OCI-LY3 (cell line): ENCODE data around the gene FAM169A.
A peak's percentile ranks its signal among the peaks of the same experiment; 100 is the strongest.

ENCODE experiments used
- H2AFZ ChIP-seq: fragments of 200-600, 300-600 bp; shearing (Covaris generic); 2 replicates; pipeline ENCODE4 v1.6.0; 2014; ENCODE audit warnings: antibody characterized with exemption, low read depth, low read length
- H3K27ac ChIP-seq: fragments of 200-600, 300-600 bp; sonication (generic); 2 replicates; pipeline ENCODE4 v1.5.1; 2014; ENCODE audit warnings: mild to moderate bottlenecking, low read length, moderate library complexity, mixed read lengths
- H3K27me3 ChIP-seq: fragments of 200-600, 300-600 bp; sonication (generic); 2 replicates; pipeline ENCODE4 v1.6.1; 2014; ENCODE audit warnings: low read depth, low read length, mixed read lengths
- H3K36me3 ChIP-seq: fragments of 200-600, 300-600 bp; sonication (generic); replicated peaks from 2 replicates; pipeline ENCODE3; 2014; ENCODE audit warnings: low read depth, low read length, mixed read lengths
- H3K4me1 ChIP-seq: fragments of 300-600, 200-600 bp; sonication (generic); 2 replicates; pipeline ENCODE4 v1.6.1; 2014; ENCODE audit warnings: low read length, mixed read lengths
- H3K4me2 ChIP-seq: fragments of 200-600, 300-600 bp; sonication (generic); 2 replicates; pipeline ENCODE4 v1.6.1; 2014; ENCODE audit warnings: low read length, mixed read lengths
- H3K4me3 ChIP-seq: fragments of 300-600, 200-600 bp; sonication (generic); 2 replicates; pipeline ENCODE4 v1.5.1; 2014; ENCODE audit warnings: antibody characterized with exemption, mild to moderate bottlenecking, low read length, moderate library complexity
- H3K79me2 ChIP-seq: fragments of 300-600, 200-600 bp; shearing (Covaris generic); 2 replicates; pipeline ENCODE4 v1.6.1; 2014; ENCODE audit warnings: mild to moderate bottlenecking, low read length, mixed read lengths
- H3K9ac ChIP-seq: fragments of 300-600, 200-600 bp; shearing (Covaris generic); 2 replicates; pipeline ENCODE4 v1.6.0; 2014; ENCODE audit warnings: mild to moderate bottlenecking, low read length, moderate library complexity
- H3K9me3 ChIP-seq: fragments of 200-600, 300-600 bp; shearing (Covaris generic); 2 replicates; pipeline ENCODE4 v1.6.1; 2014; ENCODE audit warnings: low read length, mixed read lengths; ENCODE audit not compliant: insufficient read depth
- H4K20me1 ChIP-seq: fragments of 200-600, 300-600 bp; sonication (generic); 2 replicates; pipeline ENCODE4 v1.6.1; 2016; ENCODE audit warnings: low read length, mixed read lengths; ENCODE audit not compliant: insufficient read depth
- EZH2phosphoT487 ChIP-seq: fragments of 200-600 bp; shearing (Covaris generic); IDR thresholded peaks from 2 replicates; pipeline ENCODE4 v1.6.1; 2018; ENCODE audit warnings: antibody characterized with exemption, mixed run types, low read depth
- TF ChIP-seq, protein P1 (sequence below): fragments of 200-600, 300-600 bp; sonication (generic); IDR thresholded peaks from 2 replicates; pipeline ENCODE4 v1.5.1; 2014; ENCODE audit warnings: antibody characterized with exemption, low read length, low read depth

FAM169A gene

DNA sequence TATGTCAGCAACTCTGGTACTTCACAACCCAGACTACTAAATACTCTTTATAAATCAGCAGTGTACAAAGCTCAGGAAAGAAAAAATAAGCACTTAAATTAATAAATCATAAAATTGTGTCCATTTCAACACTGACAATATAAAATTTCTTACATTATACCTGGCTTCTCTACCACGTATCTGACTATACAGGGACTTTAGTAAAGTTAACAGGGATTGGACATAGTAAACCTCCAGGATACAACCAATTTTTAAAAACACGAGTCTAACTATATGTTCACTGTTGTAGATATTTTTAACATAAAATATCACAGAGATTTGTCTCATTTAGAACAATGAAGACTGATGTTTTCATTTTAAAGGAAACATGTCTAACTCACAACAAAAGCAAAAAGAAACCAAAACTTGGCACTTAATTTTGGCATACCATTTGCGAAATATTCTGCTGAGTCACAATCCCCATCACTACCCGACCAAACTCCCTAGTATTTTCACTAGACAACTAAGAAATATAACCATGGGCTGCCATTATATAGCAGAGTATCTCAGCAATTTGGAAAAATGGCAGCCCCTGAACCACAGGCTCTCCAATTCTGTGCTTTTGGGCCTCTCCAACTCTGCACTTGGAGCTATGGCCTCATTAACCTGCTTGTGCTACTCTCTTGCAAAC lies 14.4 kb downstream of the FAM169A start:
- H3K27me3 ChIP-seq = no peaks in the 10 kb centered on the region
- TF ChIP-seq, protein P1, sequence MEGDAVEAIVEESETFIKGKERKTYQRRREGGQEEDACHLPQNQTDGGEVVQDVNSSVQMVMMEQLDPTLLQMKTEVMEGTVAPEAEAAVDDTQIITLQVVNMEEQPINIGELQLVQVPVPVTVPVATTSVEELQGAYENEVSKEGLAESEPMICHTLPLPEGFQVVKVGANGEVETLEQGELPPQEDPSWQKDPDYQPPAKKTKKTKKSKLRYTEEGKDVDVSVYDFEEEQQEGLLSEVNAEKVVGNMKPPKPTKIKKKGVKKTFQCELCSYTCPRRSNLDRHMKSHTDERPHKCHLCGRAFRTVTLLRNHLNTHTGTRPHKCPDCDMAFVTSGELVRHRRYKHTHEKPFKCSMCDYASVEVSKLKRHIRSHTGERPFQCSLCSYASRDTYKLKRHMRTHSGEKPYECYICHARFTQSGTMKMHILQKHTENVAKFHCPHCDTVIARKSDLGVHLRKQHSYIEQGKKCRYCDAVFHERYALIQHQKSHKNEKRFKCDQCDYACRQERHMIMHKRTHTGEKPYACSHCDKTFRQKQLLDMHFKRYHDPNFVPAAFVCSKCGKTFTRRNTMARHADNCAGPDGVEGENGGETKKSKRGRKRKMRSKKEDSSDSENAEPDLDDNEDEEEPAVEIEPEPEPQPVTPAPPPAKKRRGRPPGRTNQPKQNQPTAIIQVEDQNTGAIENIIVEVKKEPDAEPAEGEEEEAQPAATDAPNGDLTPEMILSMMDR = no peak
- no peak for TF ChIP-seq EZH2phosphoT487
- peak overlapping the region; percentile 54 for H2AFZ ChIP-seq
- H3K9ac ChIP-seq = peak overlapping the region; percentile 24; the same call in 1 of the 2 replicates
- H3K79me2 ChIP-seq = 0 out of 2 replicates have a peak, but pooled peaks cover 5% of the 10 kb centered on the region
- peaks cover 11% of the 10 kb centered on the region; the same call in 1 of the 2 replicates for H3K4me1 ChIP-seq
- peak overlapping the region; percentile 60 for H3K4me2 ChIP-seq
- no peaks in the 10 kb centered on the region for H3K36me3 ChIP-seq
- H3K4me3 ChIP-seq = peak overlapping the region; percentile 49
- no peak overlapping the region for H3K27ac ChIP-seq
- no peaks in the 10 kb centered on the region for H4K20me1 ChIP-seq
- H3K9me3 ChIP-seq = no peaks in the 10 kb centered on the region

DNA sequence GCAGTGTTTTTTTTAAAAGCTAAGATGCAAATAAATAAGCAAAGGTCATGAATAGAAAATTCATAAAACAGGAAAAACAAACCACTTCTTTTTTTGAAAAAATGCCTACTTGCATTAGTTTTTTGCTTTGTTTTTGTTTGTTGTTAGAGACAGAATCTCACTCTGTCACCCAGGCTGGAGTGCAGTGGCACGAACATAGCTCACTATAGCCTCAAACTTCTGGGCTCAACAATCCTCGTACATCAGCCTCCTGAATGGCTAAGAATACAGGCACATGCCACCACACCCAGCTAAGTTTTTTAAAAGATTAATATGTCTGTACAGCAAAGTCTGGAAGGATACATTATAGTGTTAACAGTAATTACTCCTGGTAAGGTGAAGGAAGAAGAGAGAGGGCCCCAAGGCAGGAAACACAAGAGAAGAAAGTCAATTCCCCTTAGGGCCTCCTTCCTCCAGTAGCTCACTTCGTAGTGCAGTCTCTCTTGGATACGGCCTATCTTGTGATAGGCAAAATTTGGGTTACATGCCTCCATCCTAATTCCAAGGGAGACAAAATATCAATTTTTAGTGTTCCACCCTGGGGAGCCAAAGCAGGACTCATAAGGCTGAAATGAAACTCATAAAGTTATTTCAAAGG lies 15.3 kb downstream of the FAM169A start:
- TF ChIP-seq, protein P1 = no peak
- TF ChIP-seq EZH2phosphoT487 = no peak
- Histone ChIP-seq H3K27ac (no peak overlapping the region), H2AFZ (no peak overlapping the region)

DNA sequence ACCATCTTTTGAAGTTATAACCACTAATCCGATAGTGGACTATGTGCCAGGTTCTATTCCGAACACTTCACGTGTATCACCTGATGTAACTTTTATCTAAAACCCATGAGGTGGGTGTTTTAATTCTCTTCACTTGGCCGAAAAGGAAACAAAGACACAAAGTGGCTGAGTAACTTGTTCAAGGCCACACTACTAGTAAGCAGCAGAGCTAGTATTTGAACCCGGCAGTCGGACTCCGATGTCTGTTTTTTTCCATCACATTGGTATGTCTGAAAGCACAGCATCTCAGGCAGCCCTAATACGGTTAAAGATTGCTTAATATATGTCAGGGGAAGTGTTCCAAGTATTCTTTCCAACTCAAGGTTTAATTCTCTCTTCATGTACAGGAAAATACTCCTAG lies 16.2 kb downstream of the FAM169A start:
- Histone ChIP-seq H3K4me2 (no peak overlapping the region), H3K9ac (no peak overlapping the region), H3K4me1 (peaks cover 11% of the 10 kb centered on the region; the same call in 1 of the 2 replicates)

More for the DNA sequence above, 15.3 kb downstream of the FAM169A start:
- Histone ChIP-seq H3K4me1 (peaks cover 11% of the 10 kb centered on the region; the same call in 1 of the 2 replicates), H4K20me1 (no peaks in the 10 kb centered on the region), H3K79me2 (0 out of 2 replicates have a peak, but pooled peaks cover 5% of the 10 kb centered on the region), H3K4me3 (no peak overlapping the region), H3K9me3 (no peaks in the 10 kb centered on the region), H3K9ac (no peak overlapping the region), H3K4me2 (no peak overlapping the region), H3K27me3 (no peaks in the 10 kb centered on the region), H3K36me3 (no peaks in the 10 kb centered on the region)

More for the DNA sequence above, 16.2 kb downstream of the FAM169A start:
- Histone ChIP-seq H4K20me1 (no peaks in the 10 kb centered on the region), H3K27me3 (no peaks in the 10 kb centered on the region), H3K9me3 (no peaks in the 10 kb centered on the region), H2AFZ (no peak overlapping the region), H3K4me3 (no peak overlapping the region), H3K27ac (no peak overlapping the region), H3K36me3 (no peaks in the 10 kb centered on the region), H3K79me2 (0 out of 2 replicates have a peak, but pooled peaks cover 5% of the 10 kb centered on the region)
- TF ChIP-seq, protein P1 = no peak
- TF ChIP-seq EZH2phosphoT487 = no peak
